GM18873 (cell line): ENCODE data around the gene MYH7B.

Source experiments
- ATAC-seq: cut with Tn5 transposase; IDR thresholded peaks from one replicate; pipeline ENCODE4 v1.9.1; 2021; ENCODE audit warnings: mild to moderate bottlenecking, moderate library complexity, moderate number of reproducible peaks; ENCODE audit not compliant: unreplicated experiment, low FRiP score

MYH7B gene

DNA sequence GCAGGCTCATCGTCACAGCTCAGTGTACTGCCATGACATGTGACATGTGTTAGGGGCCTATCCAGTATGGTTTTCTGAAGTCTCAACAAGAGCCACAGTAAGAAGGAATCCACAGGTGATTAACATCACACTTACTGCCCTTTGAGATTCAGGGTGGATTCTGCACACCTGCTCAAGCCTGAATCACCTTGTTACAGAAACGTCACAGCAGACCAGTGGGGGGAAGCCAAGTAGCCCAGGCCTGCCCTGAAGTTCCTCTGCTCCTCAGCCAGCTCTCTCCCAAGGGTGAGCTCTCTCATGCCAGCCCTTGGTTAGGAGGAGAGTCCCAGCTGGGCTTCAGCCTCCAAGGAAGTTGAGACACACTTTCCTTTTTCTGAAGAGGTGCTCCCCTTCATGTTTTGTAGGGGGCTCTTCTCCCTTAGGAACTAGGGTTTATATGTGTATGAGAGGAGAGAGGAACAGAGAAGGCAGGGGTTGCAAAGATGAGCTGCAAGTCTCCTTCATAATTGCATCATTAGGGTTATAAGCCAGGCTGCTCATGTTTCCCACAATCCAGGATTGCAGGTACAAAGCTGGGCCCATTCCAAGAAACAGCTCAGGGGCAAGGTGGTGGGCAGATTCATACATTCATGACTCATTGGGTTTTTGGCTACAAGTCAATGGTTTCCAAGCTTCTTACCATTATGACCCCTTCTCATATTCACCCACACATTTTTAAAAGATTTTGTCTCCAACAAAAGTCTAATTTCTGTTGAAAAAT is 11.7 kb upstream of the MYH7B start:
- ATAC-seq: no peak

DNA sequence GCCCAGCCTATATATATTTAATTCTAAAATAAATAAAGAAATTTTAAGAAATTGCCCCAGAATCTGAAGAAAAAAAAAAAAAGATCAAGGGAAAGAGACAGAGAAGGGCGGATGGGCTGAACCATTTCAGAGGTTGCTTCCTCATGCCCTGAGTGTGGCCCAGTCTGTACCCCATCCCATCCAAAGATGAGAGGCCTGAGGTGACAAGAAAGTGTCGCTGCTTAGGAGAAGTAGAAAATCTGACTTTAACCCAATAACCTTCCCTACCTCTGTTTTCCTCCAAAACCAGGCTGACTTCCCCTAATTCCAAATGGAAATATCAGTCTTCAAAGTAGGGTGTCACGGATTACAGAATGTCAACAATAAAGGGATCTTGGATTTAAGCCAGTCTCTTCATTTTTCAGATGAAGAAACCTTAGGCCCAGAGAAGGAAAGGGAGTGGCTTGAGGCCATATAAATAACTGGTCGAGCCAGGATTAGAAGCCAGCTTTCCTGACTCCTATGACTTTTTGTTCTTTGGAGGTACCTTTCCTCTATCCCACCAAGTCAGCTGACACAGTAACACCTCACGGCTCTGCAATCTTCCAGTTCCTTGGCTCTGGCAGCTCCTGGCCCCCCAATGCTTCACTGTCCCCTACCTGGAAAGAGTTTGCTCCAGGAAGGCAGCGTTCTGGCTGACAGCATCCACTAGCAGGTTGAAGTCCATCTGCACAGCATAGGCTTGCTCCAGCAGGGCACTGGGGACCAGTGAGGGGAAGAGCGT is 10.2 kb upstream of the MYH7B start:
- ATAC-seq: no peak

DNA sequence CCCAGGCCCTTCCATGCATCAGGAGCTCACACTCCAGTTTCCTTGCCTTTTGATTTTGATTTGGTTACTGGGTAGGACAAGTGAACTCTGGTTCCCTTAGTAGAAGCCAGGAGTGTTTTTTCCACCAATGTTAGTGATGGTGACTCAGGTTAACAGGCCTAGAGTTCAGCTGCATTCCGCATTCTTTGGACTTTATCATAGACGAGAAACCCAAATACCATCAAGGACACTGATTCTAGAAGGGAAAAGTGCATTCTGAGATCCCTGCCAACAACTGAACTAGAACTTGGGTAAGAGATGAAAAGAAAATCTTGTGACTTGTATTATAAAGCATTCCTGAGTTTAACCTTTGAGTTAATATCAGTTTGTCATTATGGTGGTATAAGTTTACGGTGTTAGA is 9.0 kb upstream of the MYH7B start:
- ATAC-seq: no peak

DNA sequence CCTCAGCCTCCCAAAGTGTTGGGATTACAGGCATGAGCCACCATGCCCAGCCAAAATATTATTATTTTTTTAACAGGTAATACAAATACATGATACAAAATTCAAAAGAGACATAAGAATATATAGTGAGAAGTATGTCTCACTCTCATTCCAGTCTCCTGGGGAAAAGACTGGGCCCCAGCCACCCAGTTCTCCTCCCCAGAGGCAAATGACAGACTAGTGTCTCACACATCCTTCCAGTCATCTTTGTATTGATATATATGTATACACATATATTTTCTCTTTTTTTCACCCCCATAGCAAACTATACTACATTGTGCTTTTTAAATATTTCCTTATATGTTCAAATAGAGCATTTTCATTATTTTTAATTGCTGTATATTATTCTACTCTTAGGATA is 8.3 kb upstream of the MYH7B start:
- no peak for ATAC-seq

DNA sequence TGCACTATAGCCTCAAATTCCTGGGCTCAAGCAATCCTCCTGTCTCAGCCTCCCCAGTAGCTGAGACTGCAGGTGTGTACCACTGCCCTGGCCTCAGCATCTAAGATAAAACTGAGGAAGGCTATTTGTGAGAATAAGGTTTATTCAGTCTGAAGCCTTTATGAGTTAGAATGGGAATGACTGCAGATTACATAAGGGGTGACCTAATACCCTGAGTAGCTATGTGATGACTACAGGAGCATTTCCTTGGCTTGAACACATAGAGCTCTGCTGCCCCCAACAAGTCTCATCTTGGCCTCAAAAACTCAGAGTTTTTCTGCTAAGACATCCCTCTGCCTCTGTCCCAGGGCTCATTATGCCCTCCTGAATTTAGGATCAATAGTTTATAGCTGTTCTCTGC is 7.6 kb upstream of the MYH7B start:
- no peak for ATAC-seq

DNA sequence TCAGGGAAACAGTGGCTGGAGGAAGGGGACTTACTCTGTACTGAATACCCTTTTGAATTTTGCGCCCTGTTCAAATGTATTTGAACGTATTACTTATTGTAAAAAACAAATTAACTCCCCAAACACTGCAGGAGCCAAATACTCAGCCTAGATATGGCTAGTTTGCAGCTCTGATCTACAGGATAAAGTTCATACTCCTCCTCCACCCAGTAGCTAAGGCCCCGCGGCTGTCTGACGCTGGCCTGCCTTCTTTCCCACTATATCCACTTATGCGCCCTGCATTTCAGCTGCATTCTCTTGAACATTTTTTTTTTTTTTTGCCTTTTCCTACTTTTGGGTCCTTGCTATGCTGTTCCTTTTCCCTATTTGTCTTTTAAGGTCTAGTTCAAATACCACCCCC is 6.5 kb upstream of the MYH7B start:
- no peak for ATAC-seq

DNA sequence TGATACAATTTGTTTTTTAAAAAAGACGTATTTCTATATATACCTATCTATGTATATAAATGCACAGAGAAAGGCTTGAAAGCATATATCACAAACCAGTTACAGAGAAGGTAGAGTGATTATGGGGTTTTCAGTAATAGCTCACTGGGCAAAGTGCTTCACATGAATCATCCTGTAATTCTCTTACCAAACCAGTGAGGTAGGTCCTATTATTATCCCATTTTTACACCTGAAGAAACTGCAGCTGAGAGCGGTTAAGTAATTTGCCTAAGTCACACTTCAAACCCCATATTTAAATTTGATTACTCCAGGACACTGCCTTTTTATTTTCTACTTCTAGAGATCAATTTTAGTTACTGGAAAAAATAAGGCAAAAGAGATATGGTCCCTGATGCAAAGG is 4.4 kb upstream of the MYH7B start:
- ATAC-seq: no peak

DNA sequence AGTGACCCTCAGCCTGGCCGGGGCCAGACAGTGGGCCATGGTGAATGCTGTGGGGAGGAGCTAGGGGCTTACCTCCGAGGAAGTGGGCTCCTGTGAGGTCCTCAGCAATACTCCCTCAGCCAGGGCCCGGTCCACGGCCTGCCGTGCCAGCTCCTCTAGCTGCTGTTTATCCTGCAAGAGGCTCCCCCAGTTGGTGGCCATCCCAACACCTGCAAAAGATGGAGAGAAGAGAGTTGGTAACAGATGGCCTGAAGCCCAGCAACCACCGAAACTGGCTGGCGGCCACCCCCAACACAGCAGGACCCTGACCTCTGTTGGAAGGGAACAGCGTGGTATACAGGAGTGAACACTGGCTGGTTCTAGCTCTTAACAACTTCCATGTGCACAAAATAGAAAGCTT is 4.0 kb upstream of the MYH7B start:
- no peak for ATAC-seq

DNA sequence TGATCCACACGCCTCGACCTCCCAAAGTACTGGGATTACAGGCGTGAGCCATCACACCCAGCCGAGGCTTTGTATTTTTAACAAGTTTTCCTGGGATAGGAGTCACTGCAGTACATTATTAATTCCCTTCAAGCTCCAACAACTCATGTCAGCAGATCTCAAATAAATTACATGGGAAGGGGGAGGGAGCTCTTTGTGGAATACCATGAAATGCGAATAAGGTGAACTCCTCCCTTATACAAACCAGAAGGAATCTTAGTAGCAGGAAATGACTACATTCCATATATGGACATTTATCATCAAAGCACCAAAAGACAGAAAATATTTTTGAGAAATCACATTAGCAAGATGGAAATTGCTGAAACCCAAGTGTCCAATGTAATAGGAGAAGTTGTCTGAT is 3.0 kb upstream of the MYH7B start:
- ATAC-seq: no peak

DNA sequence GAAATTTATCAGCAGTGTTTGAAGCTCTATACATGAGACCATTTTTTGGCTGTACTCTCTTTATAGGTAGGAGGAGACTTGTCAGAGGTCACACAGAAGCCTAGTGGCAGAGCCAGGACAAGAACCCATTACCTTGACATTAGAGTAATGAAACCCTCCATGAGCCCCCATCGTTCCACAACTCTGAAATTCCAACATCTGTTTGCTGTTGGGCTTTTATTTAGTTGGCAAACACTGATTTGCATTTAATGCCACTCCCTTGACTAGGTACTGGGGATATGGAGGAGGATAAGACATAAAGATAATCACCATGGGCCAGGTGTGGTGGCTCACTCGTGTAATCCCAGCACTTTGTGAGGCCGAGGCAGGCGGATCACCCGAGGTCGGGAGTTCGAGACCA is 1.7 kb upstream of the MYH7B start:
- ATAC-seq: no peak

DNA sequence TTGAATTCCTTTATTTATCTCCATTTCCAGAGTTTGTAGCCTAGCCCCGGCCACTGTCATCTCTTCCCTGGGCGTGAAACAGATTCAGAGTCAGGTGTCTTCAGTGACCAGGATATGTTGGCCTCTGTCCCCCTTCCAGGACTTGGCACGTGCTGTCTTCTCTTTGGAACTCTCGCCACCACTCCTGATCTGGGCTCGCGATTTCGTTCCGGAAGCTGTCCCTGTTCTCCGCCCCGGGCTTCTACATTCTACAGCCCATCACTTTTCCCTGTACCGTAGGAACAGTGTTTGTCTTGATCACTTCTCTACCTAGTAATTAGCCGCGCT is 801 bp upstream of the MYH7B start:
- ATAC-seq: no peak

DNA sequence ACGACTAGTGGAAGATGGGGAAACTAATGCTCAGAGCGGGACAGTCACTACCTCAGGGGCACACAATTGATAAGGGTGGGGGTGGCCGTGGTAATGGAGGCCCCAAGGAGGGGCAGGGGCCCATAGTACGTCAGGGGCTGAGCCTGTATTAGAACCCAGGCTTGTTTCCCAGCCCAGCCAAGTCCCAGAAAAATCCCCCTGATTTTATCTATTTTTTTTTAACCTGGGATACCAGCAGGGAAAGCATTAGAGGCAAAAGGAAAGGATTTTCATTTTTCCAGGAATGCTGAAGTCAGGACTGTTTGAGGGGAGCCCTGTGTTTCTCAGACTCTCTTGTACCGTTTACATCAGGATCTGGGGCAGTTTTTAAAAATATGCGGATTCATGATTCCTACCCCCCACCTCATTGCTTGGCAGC is 382 bp downstream of the MYH7B start:
- no peak for ATAC-seq

DNA sequence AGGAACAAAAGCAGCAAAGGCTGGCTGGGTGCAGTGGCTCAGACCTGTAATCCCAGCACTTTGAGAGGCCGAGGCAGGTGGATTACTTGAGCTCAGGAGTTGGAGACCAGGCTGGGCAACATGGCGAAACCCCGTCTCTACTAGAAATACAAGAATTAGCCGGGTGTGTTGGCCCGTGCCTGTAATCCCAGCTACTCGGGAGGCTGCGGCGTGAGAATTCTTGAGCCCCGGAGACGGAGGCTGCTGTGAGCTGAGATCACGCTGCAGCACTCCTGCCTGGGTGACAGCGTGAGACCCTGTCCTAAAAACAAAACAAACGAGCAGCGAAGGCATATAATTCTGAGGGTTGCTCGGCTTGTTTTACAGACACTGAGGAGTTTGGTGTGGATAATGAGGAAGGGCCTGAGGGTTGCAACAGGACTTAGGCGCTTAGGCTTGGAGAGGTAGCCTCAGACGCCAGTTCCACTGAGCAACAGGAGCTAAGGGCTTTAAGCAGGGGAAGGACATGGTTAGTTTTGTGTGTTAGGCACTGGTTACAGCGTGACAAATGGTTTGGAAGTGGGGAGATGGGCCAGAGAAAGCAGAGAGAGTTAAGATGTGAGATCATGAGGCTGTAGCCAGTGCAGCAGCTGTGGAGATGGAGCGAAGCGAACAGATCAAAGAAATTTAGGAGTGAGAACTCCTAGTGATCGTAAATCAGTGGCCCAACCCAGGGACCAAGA is 1.2 kb downstream of the MYH7B start:
- ATAC-seq: no peak

DNA sequence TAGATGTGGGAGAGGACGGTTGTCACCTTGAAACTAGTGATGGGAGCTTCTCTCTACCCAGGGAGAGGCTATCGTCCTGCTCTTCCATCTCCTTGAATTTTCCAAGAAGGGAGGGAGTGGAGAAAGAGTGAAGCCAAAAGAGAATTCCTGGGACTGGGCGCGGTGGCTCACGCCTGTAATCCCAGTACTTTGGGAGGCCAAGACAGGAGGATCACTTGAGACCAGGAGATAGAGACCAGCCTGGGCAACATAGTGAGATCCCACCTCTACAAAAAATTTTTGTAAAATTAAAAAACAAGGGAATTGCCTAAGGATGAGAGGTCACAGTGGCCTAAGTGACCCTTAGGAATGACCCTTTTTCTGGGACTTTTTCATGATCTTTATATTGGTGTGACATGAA is 8.8 kb downstream of the MYH7B start:
- no peak for ATAC-seq

DNA sequence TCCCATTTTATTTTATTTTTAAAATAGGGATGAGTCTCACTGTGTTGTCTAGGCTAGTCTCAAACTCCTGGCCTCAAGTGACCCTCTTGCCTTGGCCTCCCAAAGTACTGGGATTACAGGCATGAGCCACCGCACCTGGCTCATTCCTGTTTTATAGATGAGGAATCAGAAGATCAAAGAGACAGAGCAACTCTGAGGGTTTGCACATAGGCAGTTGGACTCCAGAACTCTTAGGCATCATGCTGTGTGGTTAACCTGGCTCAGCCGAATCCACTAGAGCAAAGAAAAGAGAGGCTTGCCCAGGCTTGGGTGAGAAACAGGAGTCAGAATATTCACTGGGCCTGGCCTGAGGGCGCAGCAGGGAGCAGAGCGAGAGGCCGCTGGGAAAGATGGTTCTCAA is 9.4 kb downstream of the MYH7B start:
- no peak for ATAC-seq

DNA sequence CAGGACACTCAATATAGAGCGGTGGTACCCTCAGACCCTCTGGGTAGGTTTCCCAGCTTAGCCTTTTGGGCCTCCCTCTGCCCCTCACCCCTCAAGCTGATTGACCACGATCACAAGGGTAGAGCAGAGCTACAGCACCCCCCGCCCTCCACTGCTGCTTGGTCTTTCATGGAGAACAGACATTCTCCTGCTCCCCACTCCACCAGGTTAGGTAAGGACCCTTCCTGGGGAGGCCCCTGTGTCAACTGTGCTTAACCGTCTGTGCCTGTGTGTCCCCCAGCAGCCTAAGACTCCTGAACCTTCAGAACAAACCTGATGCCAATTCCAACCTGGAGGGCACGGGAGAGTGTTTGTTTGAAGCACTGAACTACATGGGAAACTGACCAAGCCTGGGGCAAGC is 11.8 kb downstream of the MYH7B start:
- no peak for ATAC-seq

DNA sequence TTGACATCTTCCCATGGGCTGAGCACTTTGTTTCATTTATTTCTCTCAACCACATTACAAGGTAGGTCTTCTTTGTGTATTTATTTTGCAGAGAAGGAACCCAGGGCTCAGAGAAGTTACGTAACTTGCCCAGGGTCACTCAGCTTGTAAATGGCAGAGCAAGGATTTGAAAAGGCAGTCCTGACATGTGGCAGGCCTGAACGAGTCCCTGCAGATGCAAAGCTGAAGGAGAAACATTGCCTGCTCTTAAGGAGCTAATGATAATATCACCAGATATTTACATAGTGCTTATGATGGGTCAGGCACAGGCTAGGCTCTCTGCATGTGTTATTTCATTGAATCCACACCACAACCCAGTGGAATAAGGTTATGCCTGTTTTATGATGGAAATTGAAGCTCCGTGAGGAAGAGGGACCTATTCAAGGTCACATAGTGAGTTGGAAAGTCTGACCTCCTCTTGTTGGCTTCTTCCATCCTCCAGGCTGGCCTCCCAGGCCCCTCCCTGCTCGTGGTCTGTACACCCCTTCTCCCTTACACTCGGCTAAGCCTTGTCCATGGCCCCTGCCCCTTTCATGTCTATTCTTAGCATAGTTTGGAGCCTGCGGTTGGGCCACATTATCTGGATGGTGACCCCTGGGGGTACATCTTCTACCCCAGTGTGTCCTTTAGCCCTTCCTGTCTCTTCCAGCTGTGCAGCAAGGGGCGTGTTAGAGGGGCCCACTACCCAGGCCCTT is 12.5 kb downstream of the MYH7B start:
- no peak for ATAC-seq

DNA sequence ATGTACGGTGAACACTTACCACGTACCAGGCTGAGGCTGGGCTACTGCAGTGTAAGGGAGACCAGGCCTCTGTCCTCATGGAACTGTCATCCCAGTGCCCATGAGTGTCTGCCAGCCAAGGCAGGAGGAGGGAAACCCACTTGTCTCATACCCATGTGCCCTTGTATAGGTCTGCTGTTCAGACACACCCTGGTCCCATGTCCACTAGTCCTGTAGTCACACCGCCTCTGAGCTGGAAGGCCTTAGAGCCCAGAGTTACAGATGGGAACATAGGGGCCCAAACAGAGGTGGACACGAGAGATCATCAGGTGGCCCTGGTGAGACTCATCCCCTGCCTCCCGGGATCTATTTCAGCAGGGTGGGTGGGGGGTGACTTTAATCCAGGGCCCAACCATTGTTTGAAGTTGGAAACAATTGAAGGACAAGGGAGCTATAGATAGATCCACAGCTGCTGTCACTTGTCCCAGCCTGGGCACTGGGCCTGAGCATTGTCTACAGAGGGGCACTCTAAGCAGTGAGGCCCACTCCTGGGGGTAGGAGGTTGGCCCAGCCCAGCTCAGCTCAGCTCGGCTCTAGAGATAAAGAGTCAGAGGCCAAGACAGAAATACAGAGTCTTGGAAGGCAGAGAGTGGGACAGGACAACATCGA is 14.6 kb downstream of the MYH7B start:
- no peak for ATAC-seq

DNA sequence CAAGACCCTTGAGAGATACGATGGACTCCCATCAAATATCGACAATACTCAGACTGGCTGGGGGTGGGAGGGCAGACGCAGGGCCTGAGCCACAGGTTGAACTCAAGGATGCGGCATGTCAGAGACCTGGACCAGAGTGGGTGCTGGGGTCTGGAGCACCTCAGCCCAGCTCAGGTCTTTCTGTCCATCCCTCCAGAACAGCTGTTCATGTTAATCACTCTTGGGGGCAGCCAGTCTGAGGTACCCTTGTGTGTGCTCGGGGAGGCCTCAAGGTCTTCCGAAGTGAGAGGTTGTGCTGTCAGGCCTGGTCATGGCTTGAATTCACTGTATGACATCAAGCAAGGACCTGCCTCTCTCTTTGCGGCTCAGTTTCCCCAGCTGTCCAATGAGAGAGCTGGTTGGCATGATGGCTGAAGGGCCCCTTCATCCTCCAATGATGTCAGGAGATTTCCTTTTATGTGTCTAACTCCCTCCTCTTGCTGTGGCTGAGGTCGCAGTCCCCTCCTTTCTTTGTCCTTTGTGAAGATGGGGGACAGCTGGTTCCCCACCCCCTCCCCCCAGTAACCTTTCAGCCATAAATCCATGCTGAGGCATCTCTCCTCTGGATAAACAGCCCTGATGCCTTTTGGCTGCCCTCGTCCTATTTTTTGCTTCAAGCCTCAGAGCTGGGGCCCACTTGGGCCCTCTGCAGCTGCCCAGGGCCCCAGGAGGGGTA is 15.3 kb downstream of the MYH7B start:
- no peak for ATAC-seq
